Activated naive CD4-positive, alpha-beta T cell treated with anti-CD3 and anti-CD28 coated beads for 36 hours (primary cell): ENCODE results near the gene ARPC5L. TPM values are rescaled to one million over a fixed set of nuclear protein-coding genes. Genes with fewer than 3 reads are reported as not detected.

Experiments
- CTCF ChIA-PET: fragments of 350-600 bp; sonication (Branson Sonifier 250); formaldehyde crosslinking; loops from one replicate; lab custom pipeline; 2021; ENCODE audit warnings: antibody characterized with exemption; lab: Charles Lee
- DNase-seq: peaks from one replicate; pipeline ENCODE4 v3.0.0-alpha.2; 2020
- H3K27ac Mint-ChIP-seq: one replicate; pipeline ENCODE4 v1.8.0; 2021; ENCODE audit warnings: mild to moderate bottlenecking, mixed read lengths
- H3K27me3 Mint-ChIP-seq: one replicate; pipeline ENCODE4 v1.8.0; 2021; ENCODE audit warnings: low read depth, mixed read lengths
- H3K36me3 Mint-ChIP-seq: one replicate; pipeline ENCODE4 v1.8.0; 2021; ENCODE audit warnings: low read depth, mixed read lengths
- H3K4me1 Mint-ChIP-seq: one replicate; pipeline ENCODE4 v1.8.0; 2021; ENCODE audit warnings: low read depth, mixed read lengths
- H3K4me3 Mint-ChIP-seq: one replicate; pipeline ENCODE4 v1.8.0; 2021; ENCODE audit warnings: mild to moderate bottlenecking, moderate library complexity, mixed read lengths
- H3K9me3 Mint-ChIP-seq: one replicate; pipeline ENCODE4 v1.8.0; 2021; ENCODE audit warnings: mixed read lengths
- intact Hi-C: fragments of 100-400 bp; cut with micrococcal nuclease; formaldehyde crosslinking; loops from one replicate; pipeline ENCODE4 v1.15.1; 2023
- total RNA-seq, 2 experiments: library from RNA; stranded (reverse); gene quantifications; one replicate each; pipeline ENCODE4 v1.2.3, GENCODE V29; 2021

ARPC5L gene
- total RNA-seq, 2 experiments from 2014 or later = 116 to 123 TPM

GRCh38 chr9:124857533-124858162 lies 4.3 kb upstream of the ARPC5L start:
- H3K27me3 Mint-ChIP-seq = no peaks in the 10 kb centered on the region
- intact Hi-C loops = no loop called here
- CTCF ChIA-PET = interaction anchor here (0.5 to 2.6 kb wide), 4 partner anchors 21 to 404 kb away, joined by 3 to 36 read pairs (median 4); partner anchors contain the start of genes GAPVD1 and NR6A1
- no peak for DNase-seq
- H3K4me1 Mint-ChIP-seq = peaks cover 51% of the 10 kb centered on the region
- H3K36me3 Mint-ChIP-seq = peaks cover 43% of the 10 kb centered on the region
- peak overlapping the region; percentile 8 for H3K27ac Mint-ChIP-seq
- no peak overlapping the region for H3K4me3 Mint-ChIP-seq
- no peaks in the 10 kb centered on the region for H3K9me3 Mint-ChIP-seq

GRCh38 chr9:124858330-124859046 lies 3.4 kb upstream of the ARPC5L start:
- CTCF ChIA-PET = interaction anchor here (0.6 to 1.0 kb wide), 3 partner anchors 11 to 267 kb away, joined by 3 to 4 read pairs (median 3); no protein-coding TSS in a partner anchor
- Mint-ChIP-seq H3K27ac (peak overlapping the region; percentile 36), H3K4me3 (peak overlapping the region; percentile 87), H3K27me3 (no peaks in the 10 kb centered on the region), H3K36me3 (peaks cover 43% of the 10 kb centered on the region), H3K9me3 (no peaks in the 10 kb centered on the region), H3K4me1 (peaks cover 49% of the 10 kb centered on the region)
- no peak for DNase-seq
- intact Hi-C loops = no loop called here

- peaks cover 46% of the 10 kb centered on the region for H3K4me1 Mint-ChIP-seq
- no peaks in the 10 kb centered on the region for H3K9me3 Mint-ChIP-seq
- H3K36me3 Mint-ChIP-seq = peaks cover 43% of the 10 kb centered on the region
- peak overlapping the region; percentile 58 for H3K27ac Mint-ChIP-seq
- intact Hi-C loops = loop anchor here (5.0 kb wide), 1 partner anchor 402 kb away; the partner anchor contains the start of gene GAPVD1
- CTCF ChIA-PET = interaction anchor here (0.6 to 1.9 kb wide), 4 partner anchors 13 to 450 kb away, joined by 3 to 6 read pairs (median 6); partner anchors contain the start of gene NR6A1
- peak overlapping the region; percentile 87 for H3K4me3 Mint-ChIP-seq
- H3K27me3 Mint-ChIP-seq = no peaks in the 10 kb centered on the region
- no peak for DNase-seq
Observed at GRCh38 chr9:124859803-124860581, 1.9 kb upstream of the ARPC5L start.

GRCh38 chr9:124860582-124861341 lies 1.2 kb upstream of the ARPC5L start:
- intact Hi-C loops = loop anchor here (5.0 kb wide), 1 partner anchor 402 kb away; the partner anchor contains the start of gene GAPVD1
- H3K27ac Mint-ChIP-seq = peak overlapping the region; percentile 95
- H3K36me3 Mint-ChIP-seq = peaks cover 43% of the 10 kb centered on the region
- H3K27me3 Mint-ChIP-seq = no peaks in the 10 kb centered on the region
- CTCF ChIA-PET = interaction anchor here (0.6 to 2.2 kb wide), 6 partner anchors 8 to 451 kb away, joined by 3 to 14 read pairs (median 6); partner anchors contain the start of genes NR6A1 and WDR38
- DNase-seq = no peak
- peaks cover 46% of the 10 kb centered on the region for H3K4me1 Mint-ChIP-seq
- H3K9me3 Mint-ChIP-seq = no peaks in the 10 kb centered on the region
- peak overlapping the region; percentile 87 for H3K4me3 Mint-ChIP-seq

GRCh38 chr9:124863371-124863871 lies 1.5 kb downstream of the ARPC5L start:
- H3K27me3 Mint-ChIP-seq = no peaks in the 10 kb centered on the region
- peaks cover 40% of the 10 kb centered on the region for H3K36me3 Mint-ChIP-seq
- no peak for DNase-seq
- no peak overlapping the region for H3K27ac Mint-ChIP-seq
- H3K4me1 Mint-ChIP-seq = peaks cover 43% of the 10 kb centered on the region
- CTCF ChIA-PET = interaction anchor here (1.3 kb wide), 1 partner anchor 91 kb away, joined by 4 read pairs; no protein-coding TSS in a partner anchor
- no peaks in the 10 kb centered on the region for H3K9me3 Mint-ChIP-seq
- intact Hi-C loops = loop anchor here (2.0 to 5.0 kb wide), 4 partner anchors 77 to 399 kb away; partner anchors contain the start of genes GAPVD1, GOLGA1 and NR6A1
- H3K4me3 Mint-ChIP-seq = peak overlapping the region; percentile 32

GRCh38 chr9:124868511-124869465 lies 6.9 kb downstream of the ARPC5L start:
- Mint-ChIP-seq H3K9me3 (no peaks in the 10 kb centered on the region), H3K36me3 (peaks cover 44% of the 10 kb centered on the region), H3K27ac (peak overlapping the region; percentile 99), H3K27me3 (no peaks in the 10 kb centered on the region), H3K4me3 (peak overlapping the region; percentile 92), H3K4me1 (peaks cover 50% of the 10 kb centered on the region)
- intact Hi-C loops = no loop called here
- CTCF ChIA-PET = interaction anchor here (1.0 kb wide), 1 partner anchor 16 kb away, joined by 3 read pairs; the partner anchor contains the start of gene WDR38
- peak; percentile 86 for DNase-seq

GRCh38 chr9:124869466-124869985 lies 7.6 kb downstream of the ARPC5L start:
- intact Hi-C loops = no loop called here
- DNase-seq = peak; percentile 60
- Mint-ChIP-seq H3K27me3 (no peaks in the 10 kb centered on the region), H3K36me3 (peaks cover 49% of the 10 kb centered on the region), H3K27ac (peak overlapping the region; percentile 99), H3K4me3 (peak overlapping the region; percentile 92), H3K9me3 (no peaks in the 10 kb centered on the region), H3K4me1 (peaks cover 52% of the 10 kb centered on the region)
- CTCF ChIA-PET = interaction anchor here (1.0 to 1.1 kb wide), 2 partner anchors 16 to 273 kb away, joined by 3 to 4 read pairs; partner anchors contain the start of genes SCAI and WDR38

- Mint-ChIP-seq H3K27ac (peak overlapping the region; percentile 99), H3K9me3 (no peaks in the 10 kb centered on the region)
Observed at GRCh38 chr9:124869986-124870560, 8.1 kb downstream of the ARPC5L start.

GRCh38 chr9:124870723-124871122 lies 8.8 kb downstream of the ARPC5L start:
- CTCF ChIA-PET = interaction anchor here (0.8 to 1.1 kb wide), 3 partner anchors 10 to 272 kb away, joined by 4 read pairs; partner anchors contain the start of gene SCAI
- peak overlapping the region; percentile 99 for H3K27ac Mint-ChIP-seq
- DNase-seq = peak; percentile 44
- peaks cover 52% of the 10 kb centered on the region for H3K4me1 Mint-ChIP-seq
- no peaks in the 10 kb centered on the region for H3K9me3 Mint-ChIP-seq
- intact Hi-C loops = loop anchor here (1.0 to 5.0 kb wide), 11 partner anchors 8 to 456 kb away; partner anchors contain the start of genes ARPC5L, GOLGA1, HSPA5 and NR6A1
- peak overlapping the region; percentile 92 for H3K4me3 Mint-ChIP-seq
- H3K36me3 Mint-ChIP-seq = peaks cover 60% of the 10 kb centered on the region
- no peaks in the 10 kb centered on the region for H3K27me3 Mint-ChIP-seq

More at GRCh38 chr9:124869986-124870560, 8.1 kb downstream of the ARPC5L start:
- peaks cover 54% of the 10 kb centered on the region for H3K36me3 Mint-ChIP-seq
- H3K27me3 Mint-ChIP-seq = no peaks in the 10 kb centered on the region
- intact Hi-C loops = loop anchor here (1.0 to 5.0 kb wide), 11 partner anchors 8 to 455 kb away; partner anchors contain the start of genes ARPC5L, GOLGA1, HSPA5 and NR6A1
- CTCF ChIA-PET = interaction anchor here (0.8 to 1.1 kb wide), 4 partner anchors 9 to 273 kb away, joined by 3 to 4 read pairs (median 4); partner anchors contain the start of genes SCAI and WDR38
- H3K4me1 Mint-ChIP-seq = peaks cover 52% of the 10 kb centered on the region
- H3K4me3 Mint-ChIP-seq = peak overlapping the region; percentile 92
- DNase-seq = peak; percentile 98
